Esophagus (tissue), 2 donors: ENCODE measurements around the gene LST1. TPM values are rescaled to one million over a fixed set of nuclear protein-coding genes. Genes with fewer than 3 reads are reported as not detected.
A peak's percentile ranks its signal among the peaks of the same experiment; 100 is the strongest.

Experiments
- H3K27ac ChIP-seq, 2 donors: one replicate each; pipeline ENCODE4 v1.5.1; 2013; ENCODE audit warnings: low read depth in 2 of 2, mild to moderate bottlenecking in 2 of 2, inconsistent platforms in 1 of 2, low read length in 1 of 2, moderate library complexity in 1 of 2
- H3K27me3 ChIP-seq, 2 donors: one replicate each; pipeline ENCODE4 v1.6.1; 2013; ENCODE audit warnings: low read length in 2 of 2, control low read depth in 1 of 2, mild to moderate bottlenecking in 1 of 2; ENCODE audit not compliant: insufficient read depth in 2 of 2, control insufficient read depth in 1 of 2
- H3K36me3 ChIP-seq, 2 donors: one replicate each; pipeline ENCODE4 v1.6.1; 2013; ENCODE audit warnings: low read length in 1 of 2; ENCODE audit not compliant: control insufficient read depth in 2 of 2, insufficient read depth in 2 of 2
- H3K4me1 ChIP-seq, 2 donors: one replicate each; pipeline ENCODE4 v1.6.1; 2013; ENCODE audit warnings: low read length in 1 of 2; ENCODE audit not compliant: control insufficient read depth in 2 of 2, insufficient read depth in 2 of 2
- H3K4me3 ChIP-seq, 2 donors: one replicate each; pipeline ENCODE4 v1.5.1; 2013; ENCODE audit warnings: low read length in 2 of 2, mild to moderate bottlenecking in 2 of 2, low read depth in 1 of 2, moderate library complexity in 1 of 2
- H3K9me3 ChIP-seq, 2 donors: one replicate each; pipeline ENCODE4 v1.6.1; 2013; ENCODE audit warnings: mild to moderate bottlenecking in 2 of 2, low read depth in 1 of 2, low read length in 1 of 2, moderate library complexity in 1 of 2; ENCODE audit not compliant: control insufficient read depth in 2 of 2, insufficient read depth in 1 of 2
- WGBS, 2 donors: extraction: QIAGEN DNeasy Blood & Tissue Kit; methylation state at CpG; one replicate each; pipeline ENCODE4 v1.1.7; 2013; 5-methylcytosine and 5-hydroxymethylcytosine counted together
- polyA plus RNA-seq, 2 donors: library from polyadenylated mRNA; stranded (reverse); fragments of 200-250 nt; gene quantifications; one replicate each; pipeline ENCODE4 v1.2.3, GENCODE V29; 2013
- donor health status: healthy with polysubstance abuse.
- donor health status: Bipolar disorder and iron deficiency.

The LST1 gene
- polyA plus RNA-seq, 2 donors, result 2.8 to 6.9 TPM

- Histone ChIP-seq H3K4me3 (no peak overlapping the region), H3K9me3 (no peaks in the 10 kb centered on the region), H3K27me3 (no peaks in the 10 kb centered on the region), H3K27ac (peak overlapping the region; percentile 35 to 38), H3K36me3 (peaks cover 0 to 29% of the 10 kb centered on the region in 2 donors), H3K4me1 (peaks cover 0 to 5% of the 10 kb centered on the region in 2 donors)
- WGBS, 2 donors, result 65 to 77% methylated on average over 4 of the region's 4 CpGs
Observed at GRCh38 chr6:31559606-31559957, 26.5 kb upstream of the LST1 start.

GRCh38 chr6:31559958-31560696 lies 25.9 kb upstream of the LST1 start:
- Histone ChIP-seq H3K4me3 (no peak overlapping the region), H3K27ac (peak overlapping the region in 1 of 2 donors; percentile 35), H3K36me3 (peaks cover 0 to 29% of the 10 kb centered on the region in 2 donors), H3K4me1 (peaks cover 0 to 5% of the 10 kb centered on the region in 2 donors), H3K9me3 (no peaks in the 10 kb centered on the region), H3K27me3 (no peaks in the 10 kb centered on the region)
- WGBS, 2 donors, result 54 to 61% methylated on average over 7 of the region's 7 CpGs

- H3K27me3 ChIP-seq, result no peaks in the 10 kb centered on the region
- H3K36me3 ChIP-seq, result peaks cover 0 to 29% of the 10 kb centered on the region in 2 donors
- no peak overlapping the region for H3K4me3 ChIP-seq
- H3K27ac ChIP-seq, result no peak overlapping the region
- peaks cover 0 to 5% of the 10 kb centered on the region in 2 donors for H3K4me1 ChIP-seq
- H3K9me3 ChIP-seq, result no peaks in the 10 kb centered on the region
Observed at GRCh38 chr6:31560697-31561058, 25.4 kb upstream of the LST1 start.

GRCh38 chr6:31567531-31568370 lies 18.3 kb upstream of the LST1 start:
- WGBS, 2 donors, result 43 to 44% methylated on average over 9 of the region's 9 CpGs

GRCh38 chr6:31568537-31568961 lies 17.5 kb upstream of the LST1 start:
- no peaks in the 10 kb centered on the region for H3K9me3 ChIP-seq
- H3K36me3 ChIP-seq, result no peaks in the 10 kb centered on the region
- 53 to 63% methylated on average over 3 of the region's 3 CpGs for WGBS, 2 donors
- H3K27ac ChIP-seq, result no peak overlapping the region
- peaks cover 0 to 2% of the 10 kb centered on the region in 2 donors for H3K4me1 ChIP-seq
- no peak overlapping the region for H3K4me3 ChIP-seq
- H3K27me3 ChIP-seq, result no peaks in the 10 kb centered on the region

More at GRCh38 chr6:31567531-31568370, 18.3 kb upstream of the LST1 start:
- H3K36me3 ChIP-seq, result no peaks in the 10 kb centered on the region
- peaks cover 0 to 2% of the 10 kb centered on the region in 2 donors for H3K4me1 ChIP-seq
- H3K9me3 ChIP-seq, result no peaks in the 10 kb centered on the region
- no peak overlapping the region for H3K4me3 ChIP-seq
- H3K27me3 ChIP-seq, result no peaks in the 10 kb centered on the region
- H3K27ac ChIP-seq, result no peak overlapping the region

GRCh38 chr6:31569861-31570536 lies 16.1 kb upstream of the LST1 start:
- Histone ChIP-seq H3K4me1 (peaks cover 0 to 2% of the 10 kb centered on the region in 2 donors), H3K27ac (no peak overlapping the region), H3K4me3 (no peak overlapping the region), H3K27me3 (no peaks in the 10 kb centered on the region), H3K9me3 (no peaks in the 10 kb centered on the region), H3K36me3 (no peaks in the 10 kb centered on the region)
- WGBS, 2 donors, result 82 to 83% methylated on average over 1 of the region's 1 CpG

GRCh38 chr6:31572041-31572911 lies 13.8 kb upstream of the LST1 start, which contains the start of gene LTA:
Gene LTA, plus strand, starts transcription at chr6:31572289. Its CDS starts 454 bp downstream, at chr6:31572743.
- Histone ChIP-seq H3K36me3 (no peaks in the 10 kb centered on the region), H3K27ac (peak within 1 kb of the TSS; percentile 18 to 63), H3K27me3 (no peaks in the 10 kb centered on the region), H3K9me3 (no peaks in the 10 kb centered on the region), H3K4me3 (peak within 1 kb of the TSS in 1 of 2 donors; percentile 28), H3K4me1 (peaks cover 0 to 2% of the 10 kb centered on the region in 2 donors)
- 74 to 76% methylated on average over 27 of the region's 27 CpGs for WGBS, 2 donors

- Histone ChIP-seq H3K36me3 (no peaks in the 10 kb centered on the region), H3K27ac (peak overlapping the region in 1 of 2 donors; percentile 24), H3K27me3 (no peaks in the 10 kb centered on the region), H3K4me1 (no peaks in the 10 kb centered on the region), H3K4me3 (no peak overlapping the region), H3K9me3 (no peaks in the 10 kb centered on the region)
- 89 to 91% methylated on average over 9 of the region's 9 CpGs for WGBS, 2 donors
Observed at GRCh38 chr6:31573239-31574105, 12.6 kb upstream of the LST1 start.
